NT2/D1 (cell line): Measurements from ENCODE around the gene CDK14.
"Not testable (repeated sequence)": the region's sequence is repeated elsewhere in the genome, so short reads cannot be mapped to it uniquely, and the experiment has no call there.

ENCODE experiments used
- DNase-seq: peaks from one replicate; pipeline ENCODE4 v3.0.0-alpha.2; 2011; ENCODE audit warnings: low read depth, low spot score
- H3K27me3 ChIP-seq: 2 replicates; pipeline ENCODE4 v1.6.0; 2011; ENCODE audit warnings: mild to moderate bottlenecking; ENCODE audit not compliant: insufficient read length, insufficient read depth
- H3K36me3 ChIP-seq: 2 replicates; pipeline ENCODE4 v1.6.1; 2011; ENCODE audit warnings: mild to moderate bottlenecking, low read length, mixed read lengths; ENCODE audit not compliant: insufficient read depth, insufficient read length
- H3K4me1 ChIP-seq: 2 replicates; pipeline ENCODE4 v1.5.1; 2011; ENCODE audit not compliant: insufficient read depth, insufficient read length
- H3K4me3 ChIP-seq: 2 replicates; pipeline ENCODE4 v1.5.1; 2011; ENCODE audit warnings: low read depth; ENCODE audit not compliant: insufficient read length
- H3K9ac ChIP-seq: 2 replicates; pipeline ENCODE4 v1.6.0; 2011; ENCODE audit warnings: low read depth; ENCODE audit not compliant: insufficient read length
- H3K9me3 ChIP-seq: 2 replicates; pipeline ENCODE4 v1.5.1; 2011; ENCODE audit warnings: mild to moderate bottlenecking, low read length; ENCODE audit not compliant: insufficient read depth
- SUZ12 ChIP-seq: IDR thresholded peaks from 2 replicates; pipeline ENCODE4 v1.6.1; 2011; ENCODE audit not compliant: insufficient read length, insufficient read depth; ENCODE audit errors: extremely low read depth
- YY1 ChIP-seq: IDR thresholded peaks from 2 replicates; pipeline ENCODE4 v1.6.1; 2011; ENCODE audit not compliant: insufficient read length, insufficient read depth
- ZNF274 ChIP-seq: IDR thresholded peaks from 2 replicates; pipeline ENCODE4 v1.6.1; 2011; ENCODE audit warnings: mild to moderate bottlenecking, low read depth, low read length

The CDK14 gene

DNA sequence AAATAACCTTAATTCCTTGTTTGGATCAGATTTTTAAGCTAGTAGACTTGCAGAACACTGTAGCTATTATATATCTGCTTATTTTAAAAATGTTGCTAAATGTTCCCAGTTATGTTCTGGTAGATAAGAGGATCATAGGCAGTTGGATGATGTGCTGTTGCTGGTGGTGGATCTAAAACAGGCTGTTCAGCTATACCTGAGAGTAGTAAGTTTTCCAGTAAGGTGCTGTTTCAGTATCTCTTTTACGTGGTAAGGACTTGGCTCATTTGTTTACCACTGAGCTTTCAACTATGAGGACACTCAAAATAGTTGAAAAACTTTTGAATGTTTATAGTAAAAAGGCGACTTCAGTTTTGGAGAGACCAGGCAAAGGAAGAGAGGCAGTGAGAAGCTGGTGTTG is 180.9 kb downstream of the CDK14 start:
- DNase-seq = no peak
- Histone ChIP-seq H3K9ac (no peak overlapping the region), H3K27me3 (no peaks in the 10 kb centered on the region), H3K9me3 (0 out of 2 replicates have a peak, but pooled peaks cover under 1% of the 10 kb centered on the region), H3K36me3 (no peaks in the 10 kb centered on the region), H3K4me3 (no peak overlapping the region), H3K4me1 (no peaks in the 10 kb centered on the region)
- TF ChIP-seq ZNF274 = no peak
- no peak for TF ChIP-seq YY1
- no peak for TF ChIP-seq SUZ12

DNA sequence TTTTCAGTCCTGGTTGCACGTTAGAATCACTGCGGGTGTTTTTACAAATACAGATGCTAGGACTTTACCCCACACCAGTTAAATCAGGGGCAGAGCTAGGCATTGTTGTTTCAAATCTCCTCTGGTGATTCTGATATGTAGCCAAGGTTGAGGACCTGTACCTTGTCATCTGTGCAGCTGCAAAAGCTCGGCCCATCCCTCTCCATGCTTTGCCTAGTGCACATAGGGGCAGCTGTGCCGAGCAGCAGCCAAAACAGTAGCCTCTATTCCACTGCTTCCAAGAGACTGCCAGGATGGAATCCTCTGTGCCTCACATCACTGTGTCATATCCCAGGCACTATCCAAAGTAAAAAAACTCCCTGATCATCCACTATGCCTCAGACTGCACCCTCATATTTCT is 181.3 kb downstream of the CDK14 start:
- Histone ChIP-seq H3K36me3 (no peaks in the 10 kb centered on the region), H3K9me3 (no peaks in the 10 kb centered on the region), H3K9ac (no peak overlapping the region), H3K4me1 (no peaks in the 10 kb centered on the region), H3K4me3 (no peak overlapping the region), H3K27me3 (no peaks in the 10 kb centered on the region)
- TF ChIP-seq SUZ12 (no peak), YY1 (no peak), ZNF274 (no peak)
- no peak for DNase-seq

DNA sequence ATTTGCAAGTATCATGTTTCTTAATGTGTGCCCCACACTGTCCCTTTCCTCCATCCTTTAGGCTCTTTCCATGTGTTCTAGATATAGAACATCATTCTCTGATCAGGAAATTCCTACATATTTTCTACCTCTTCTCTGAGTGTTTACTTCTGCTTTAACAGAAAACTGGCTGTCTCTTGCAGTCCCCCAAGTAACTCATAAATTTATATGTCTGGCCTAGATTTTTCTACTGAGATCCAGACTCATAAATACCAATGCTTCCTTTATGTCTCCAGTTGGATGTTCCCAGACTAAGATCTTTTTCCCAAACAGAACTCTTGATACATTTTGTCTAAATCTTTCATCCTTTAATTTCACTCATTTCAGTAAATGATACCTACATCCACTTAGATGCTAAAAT is 181.8 kb downstream of the CDK14 start:
- DNase-seq = no peak
- Histone ChIP-seq H3K4me3 (no peak overlapping the region), H3K4me1 (no peaks in the 10 kb centered on the region), H3K9ac (no peak overlapping the region), H3K36me3 (no peaks in the 10 kb centered on the region), H3K27me3 (no peaks in the 10 kb centered on the region), H3K9me3 (no peaks in the 10 kb centered on the region)
- TF ChIP-seq SUZ12 (no peak), ZNF274 (no peak), YY1 (no peak)

DNA sequence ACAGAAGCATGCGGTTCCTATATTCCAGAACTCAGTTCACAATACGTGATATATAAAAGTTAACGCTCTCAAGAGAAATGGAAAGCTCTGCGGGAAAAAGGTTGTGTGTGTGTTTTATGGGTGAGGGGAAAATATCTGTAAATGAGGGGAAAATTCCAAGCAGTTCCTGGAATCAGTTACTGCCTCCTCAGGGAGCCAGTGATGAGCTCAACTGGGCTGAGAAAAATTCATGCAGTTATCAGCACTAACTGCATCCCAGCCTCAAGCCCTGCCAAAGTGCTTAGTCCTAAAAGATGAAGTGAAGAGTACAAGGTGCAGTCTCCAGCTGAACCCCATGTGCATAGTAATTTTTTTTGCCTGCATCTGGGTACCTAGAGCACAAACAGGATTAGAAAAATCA is 191.9 kb downstream of the CDK14 start:
- no peak for DNase-seq
- TF ChIP-seq SUZ12 = no peak
- TF ChIP-seq ZNF274 = no peak
- TF ChIP-seq YY1 = no peak
- Histone ChIP-seq H3K9me3 (no peaks in the 10 kb centered on the region; the same call in 1 of the 2 replicates), H3K36me3 (no peaks in the 10 kb centered on the region), H3K9ac (no peak overlapping the region), H3K4me3 (no peak overlapping the region), H3K27me3 (no peaks in the 10 kb centered on the region), H3K4me1 (no peaks in the 10 kb centered on the region)

DNA sequence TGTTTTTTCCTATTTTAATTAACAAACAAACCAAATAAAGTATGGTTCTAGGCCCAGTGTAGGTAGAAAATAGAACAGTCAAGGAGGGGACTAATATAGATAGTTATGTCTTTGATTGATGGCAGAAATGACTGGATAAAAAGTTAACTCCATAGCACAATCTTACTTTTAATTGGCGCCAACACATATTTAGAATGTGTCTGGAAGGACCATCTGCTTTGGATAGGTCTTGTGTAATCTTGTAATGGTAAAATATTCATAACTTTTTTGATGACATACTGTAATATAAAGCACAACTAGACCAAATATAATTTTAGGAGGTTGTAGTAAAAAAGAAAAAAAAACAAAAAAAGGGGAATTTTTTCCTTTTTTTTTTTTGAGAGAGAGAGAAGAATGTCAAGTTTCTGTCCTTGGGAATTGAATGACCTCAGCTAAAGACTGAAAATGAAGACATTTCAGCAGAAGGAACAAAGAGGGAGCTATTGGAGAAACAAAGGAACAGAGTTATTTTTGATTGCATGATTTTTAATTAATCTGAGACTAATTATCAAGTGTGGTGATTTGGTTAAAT is 193.7 kb downstream of the CDK14 start:
- no peaks in the 10 kb centered on the region for H3K36me3 ChIP-seq
- no peaks in the 10 kb centered on the region for H3K4me1 ChIP-seq
- no peaks in the 10 kb centered on the region for H3K27me3 ChIP-seq
- TF ChIP-seq YY1 = no peak
- TF ChIP-seq ZNF274 = no peak
- no peak for TF ChIP-seq SUZ12
- no peak for DNase-seq
- H3K9me3 ChIP-seq = peaks cover 11% of the 10 kb centered on the region
- no peak overlapping the region for H3K9ac ChIP-seq
- no peak overlapping the region for H3K4me3 ChIP-seq

DNA sequence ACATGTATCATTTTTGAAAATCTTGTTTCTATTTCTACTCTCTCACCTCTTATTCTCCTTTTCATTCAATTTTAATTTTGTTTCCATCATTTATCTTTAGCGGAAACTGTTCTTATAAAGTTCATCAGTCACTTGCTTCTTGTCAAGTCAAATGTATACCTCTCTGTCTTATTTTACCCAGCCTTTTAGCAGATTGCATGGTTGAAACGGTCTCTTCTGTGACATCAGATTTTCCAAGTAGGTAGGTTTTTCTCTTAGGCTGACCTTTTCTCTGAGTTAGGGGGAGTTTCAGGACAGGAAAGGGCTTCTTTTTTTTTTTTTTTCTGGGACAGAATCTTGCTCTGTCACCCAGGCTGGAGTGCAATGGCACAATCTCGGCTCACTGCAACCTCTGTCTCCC is 195.5 kb downstream of the CDK14 start:
- no peaks in the 10 kb centered on the region for H3K4me1 ChIP-seq
- no peak overlapping the region for H3K9ac ChIP-seq
- no peak overlapping the region for H3K4me3 ChIP-seq
- H3K27me3 ChIP-seq = no peaks in the 10 kb centered on the region
- TF ChIP-seq YY1 (no peak), SUZ12 (no peak), ZNF274 (no peak)
- H3K36me3 ChIP-seq = no peaks in the 10 kb centered on the region
- no peak for DNase-seq
- H3K9me3 ChIP-seq = peaks cover 11% of the 10 kb centered on the region

DNA sequence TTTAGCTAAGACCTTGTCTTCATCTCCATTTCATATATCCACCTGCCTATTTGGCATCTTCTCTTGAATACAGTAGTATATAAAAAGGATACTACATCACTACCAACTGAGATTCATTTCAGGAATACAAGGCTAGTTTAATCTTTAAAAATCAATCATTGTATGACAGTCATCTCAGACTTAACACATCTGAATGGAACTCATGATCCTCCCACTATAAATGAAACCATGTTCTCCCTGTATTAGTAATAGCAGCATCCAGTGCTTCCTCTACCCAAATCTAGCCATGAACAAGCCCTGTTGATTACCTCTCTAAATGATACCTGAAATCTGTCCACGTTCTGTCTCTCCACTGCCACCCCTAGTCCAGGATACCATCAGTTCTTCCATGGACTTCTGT is 196.2 kb downstream of the CDK14 start:
- peaks cover 11% of the 10 kb centered on the region for H3K9me3 ChIP-seq
- DNase-seq = no peak
- TF ChIP-seq SUZ12 (no peak), YY1 (no peak), ZNF274 (no peak)
- H3K9ac ChIP-seq = no peak overlapping the region
- no peaks in the 10 kb centered on the region for H3K36me3 ChIP-seq
- H3K4me1 ChIP-seq = no peaks in the 10 kb centered on the region
- H3K4me3 ChIP-seq = no peak overlapping the region
- H3K27me3 ChIP-seq = no peaks in the 10 kb centered on the region

DNA sequence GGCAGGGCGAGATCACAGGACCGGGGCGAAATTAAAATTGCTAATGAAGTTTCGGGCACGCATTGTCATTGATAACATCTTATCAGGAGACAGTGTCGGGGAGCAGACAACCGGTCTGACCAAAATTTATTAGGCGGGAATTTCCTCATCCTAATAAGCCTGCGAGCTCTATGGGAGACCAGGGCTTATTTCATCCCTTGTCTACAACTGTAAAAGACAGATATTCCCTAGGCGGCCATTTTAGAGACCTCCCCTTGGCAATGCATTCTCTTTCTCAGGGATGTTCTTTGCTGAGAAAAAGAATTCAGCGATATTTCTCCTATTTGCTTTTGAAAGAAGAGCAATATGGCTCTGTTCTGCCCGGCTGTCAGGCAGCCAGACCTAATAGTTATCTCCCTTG is 198.1 kb downstream of the CDK14 start:
- H3K9me3 ChIP-seq = peaks cover 11% of the 10 kb centered on the region
- not testable (repeated sequence) for DNase-seq, H3K9ac ChIP-seq, H3K27me3 ChIP-seq, H3K4me3 ChIP-seq, H3K4me1 ChIP-seq, H3K36me3 ChIP-seq
